ENCODE measurements around the gene LCOR. TPM values are rescaled to one million over a fixed set of nuclear protein-coding genes. Genes with fewer than 3 reads are reported as not detected.
A peak's percentile ranks its signal among the peaks of the same experiment; 100 is the strongest.

The LCOR gene
- total and polyA plus RNA-seq, 2 experiments from 2014 or later: 13.7 to 22.2 TPM

DNA sequence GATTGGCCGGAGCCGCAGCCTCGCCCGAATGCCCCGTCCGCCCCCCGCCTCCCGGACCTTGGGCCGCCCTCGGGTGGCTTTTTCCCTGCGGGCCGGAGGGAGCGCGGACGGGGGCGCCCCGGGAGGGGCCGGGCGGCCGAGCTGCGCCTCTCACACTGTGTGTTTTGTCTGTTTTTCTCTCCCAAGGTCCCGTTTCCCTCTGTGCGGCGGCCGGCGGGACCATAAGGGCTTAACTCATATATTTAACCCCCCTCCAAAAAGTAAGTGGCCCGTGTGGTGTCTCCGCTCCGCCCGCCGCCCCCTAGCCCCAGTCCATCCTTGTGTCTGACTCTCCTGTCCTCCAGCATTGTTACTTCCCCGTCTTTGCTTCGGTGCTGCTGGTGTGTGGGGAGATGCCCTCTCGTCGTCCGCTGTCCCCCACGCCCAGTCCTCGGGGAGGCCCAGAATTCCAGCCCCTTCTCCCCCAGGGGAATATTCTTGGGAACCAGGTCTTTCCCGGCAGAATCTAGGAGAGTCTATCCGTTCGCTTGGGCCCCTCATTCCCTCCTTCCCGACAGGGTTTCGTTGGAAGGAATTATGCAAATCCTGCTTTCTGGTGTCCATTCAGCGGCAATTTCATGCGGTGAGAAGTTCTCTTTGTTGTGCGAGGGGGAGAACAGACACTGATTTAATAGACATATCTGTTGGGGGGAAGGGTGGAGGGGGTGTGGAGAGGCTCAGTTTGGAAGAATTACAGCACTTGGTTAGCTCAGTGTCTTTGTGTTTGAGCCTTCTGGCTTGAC is 1.3 kb downstream of the LCOR start:
- Histone ChIP-seq H3K27me3 (no peaks in the 10 kb centered on the region), H3K9me3 (ENCODE audit: low read depth) (no peaks in the 10 kb centered on the region), H3K27ac (peak overlapping the region; percentile 95), H3K36me3 (no peaks in the 10 kb centered on the region), H3K4me3 (peak overlapping the region; percentile 85), H3K4me1 (ENCODE audit: low read depth) (peaks cover 21% of the 10 kb centered on the region)
- TF ChIP-seq, protein P1, sequence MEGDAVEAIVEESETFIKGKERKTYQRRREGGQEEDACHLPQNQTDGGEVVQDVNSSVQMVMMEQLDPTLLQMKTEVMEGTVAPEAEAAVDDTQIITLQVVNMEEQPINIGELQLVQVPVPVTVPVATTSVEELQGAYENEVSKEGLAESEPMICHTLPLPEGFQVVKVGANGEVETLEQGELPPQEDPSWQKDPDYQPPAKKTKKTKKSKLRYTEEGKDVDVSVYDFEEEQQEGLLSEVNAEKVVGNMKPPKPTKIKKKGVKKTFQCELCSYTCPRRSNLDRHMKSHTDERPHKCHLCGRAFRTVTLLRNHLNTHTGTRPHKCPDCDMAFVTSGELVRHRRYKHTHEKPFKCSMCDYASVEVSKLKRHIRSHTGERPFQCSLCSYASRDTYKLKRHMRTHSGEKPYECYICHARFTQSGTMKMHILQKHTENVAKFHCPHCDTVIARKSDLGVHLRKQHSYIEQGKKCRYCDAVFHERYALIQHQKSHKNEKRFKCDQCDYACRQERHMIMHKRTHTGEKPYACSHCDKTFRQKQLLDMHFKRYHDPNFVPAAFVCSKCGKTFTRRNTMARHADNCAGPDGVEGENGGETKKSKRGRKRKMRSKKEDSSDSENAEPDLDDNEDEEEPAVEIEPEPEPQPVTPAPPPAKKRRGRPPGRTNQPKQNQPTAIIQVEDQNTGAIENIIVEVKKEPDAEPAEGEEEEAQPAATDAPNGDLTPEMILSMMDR (IDR thresholded peaks at IDR 0.05; ENCODE audit: low read depth, low read length): no peak
- DNase-seq (ENCODE audit: low read depth in 1 of 2, low spot score in 1 of 2): peak; percentile 47 to 53

- peak overlapping the region; percentile 95 for H3K27ac ChIP-seq
Observed at GRCh38 chr10:96834120-96834519, 2.0 kb downstream of the LCOR start.

GRCh38 chr10:96835899-96836298 is 3.8 kb downstream of the LCOR start:
- Histone ChIP-seq H3K4me1 (ENCODE audit: low read depth) (peaks cover 21% of the 10 kb centered on the region), H3K9me3 (ENCODE audit: low read depth) (no peaks in the 10 kb centered on the region), H3K27me3 (no peaks in the 10 kb centered on the region), H3K4me3 (no peak overlapping the region), H3K36me3 (no peaks in the 10 kb centered on the region), H3K27ac (peak overlapping the region; percentile 21)
- TF ChIP-seq, protein P1 (IDR thresholded peaks at IDR 0.05; ENCODE audit: low read depth, low read length): no peak
- DNase-seq (ENCODE audit: low read depth in 1 of 2, low spot score in 1 of 2): no peak

More at GRCh38 chr10:96834120-96834519, 2.0 kb downstream of the LCOR start:
- Histone ChIP-seq H3K36me3 (no peaks in the 10 kb centered on the region), H3K9me3 (ENCODE audit: low read depth) (no peaks in the 10 kb centered on the region), H3K27me3 (no peaks in the 10 kb centered on the region), H3K4me1 (ENCODE audit: low read depth) (peaks cover 21% of the 10 kb centered on the region), H3K4me3 (peak overlapping the region; percentile 85)
- DNase-seq (ENCODE audit: low read depth in 1 of 2, low spot score in 1 of 2): peak in 1 of 2 donors; percentile 5
- TF ChIP-seq, protein P1 (IDR thresholded peaks at IDR 0.05; ENCODE audit: low read depth, low read length): no peak

- TF ChIP-seq, protein P1 (IDR thresholded peaks at IDR 0.05; ENCODE audit: low read depth, low read length): no peak
- Histone ChIP-seq H3K27me3 (no peaks in the 10 kb centered on the region), H3K4me1 (ENCODE audit: low read depth) (peaks cover 17% of the 10 kb centered on the region), H3K4me3 (no peak overlapping the region), H3K36me3 (no peaks in the 10 kb centered on the region), H3K9me3 (ENCODE audit: low read depth) (no peaks in the 10 kb centered on the region), H3K27ac (no peak overlapping the region)
- no peak for DNase-seq (ENCODE audit: low read depth in 1 of 2, low spot score in 1 of 2)
Observed at GRCh38 chr10:96838529-96838928, 6.4 kb downstream of the LCOR start.

DNA sequence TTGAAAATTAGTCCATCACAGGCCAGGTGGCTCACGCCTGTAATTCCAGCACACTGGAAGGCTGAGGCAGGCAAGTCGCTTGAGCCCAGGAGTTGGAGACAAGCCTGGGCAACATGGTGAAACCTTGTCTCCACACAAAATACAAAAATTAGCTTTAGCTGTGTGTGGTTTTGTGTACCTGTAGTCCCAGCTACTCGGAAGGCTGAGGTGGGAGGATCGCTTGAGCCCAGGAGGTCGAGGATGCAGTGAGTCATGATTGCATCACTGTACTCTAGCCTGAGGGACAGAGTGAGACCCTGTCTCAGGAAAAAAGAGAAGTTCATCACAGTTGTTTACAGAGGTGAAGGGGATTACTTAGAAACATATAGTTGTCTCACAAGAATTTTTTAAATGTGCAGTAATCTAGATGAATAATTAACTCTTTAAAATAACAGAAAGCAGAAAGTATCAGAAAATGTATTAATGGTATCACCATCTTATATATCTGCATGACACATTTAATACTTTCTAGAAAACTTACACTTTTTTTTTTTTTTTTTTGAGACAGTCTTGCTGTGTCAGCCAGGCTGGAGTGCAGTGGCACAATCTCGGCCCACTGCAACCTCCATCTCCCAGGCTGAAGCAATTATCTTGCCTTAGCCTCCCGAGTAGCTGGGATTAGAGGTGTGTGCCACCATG is 8.9 kb downstream of the LCOR start:
- Histone ChIP-seq H3K27me3 (no peaks in the 10 kb centered on the region), H3K36me3 (no peaks in the 10 kb centered on the region), H3K4me3 (no peak overlapping the region), H3K4me1 (ENCODE audit: low read depth) (peaks cover 4% of the 10 kb centered on the region), H3K27ac (no peak overlapping the region), H3K9me3 (ENCODE audit: low read depth) (no peaks in the 10 kb centered on the region)
- TF ChIP-seq, protein P1 (IDR thresholded peaks at IDR 0.05; ENCODE audit: low read depth, low read length): no peak
- peak in 1 of 2 donors; percentile 47 for DNase-seq (ENCODE audit: low read depth in 1 of 2, low spot score in 1 of 2)

All from cardiac muscle cell (in vitro differentiated cells and primary cell).